IMR-90 (cell line): ENCODE data around the gene ANKRD13D. TPM values are rescaled to one million over a fixed set of nuclear protein-coding genes. Genes with fewer than 3 reads are reported as not detected.

Source experiments
- ATAC-seq: fragments of 200-7000 bp; cut with Tn5 transposase; 2 replicates; pipeline ENCODE4 v1.9.1; 2020; ENCODE audit warnings: low read depth, mild to moderate bottlenecking, moderate library complexity
- BruUV-seq: library from RNA; stranded (reverse); fragments of 400-500 nt; replicated peaks from 2 replicates; lab custom pipeline; 2021; lab: Mats Ljungman, UMichigan
- CTCF ChIA-PET: fragments of 300-600 bp; formaldehyde crosslinking; extraction: SDS; loops from one replicate; lab custom pipeline; 2021; ENCODE audit warnings: antibody characterized with exemption; lab: Yijun Ruan, JAX
- POLR2A ChIA-PET: fragments of 300-600 bp; sonication (Branson Sonifier 250); formaldehyde crosslinking; loops from one replicate; lab custom pipeline; 2022; ENCODE audit warnings: antibody characterized with exemption; ENCODE audit not compliant: unreplicated experiment; lab: Charles Lee
- DNase-seq: peaks from one replicate; pipeline ENCODE4 v3.0.0; 2013
- H2AFZ ChIP-seq: replicated peaks from 2 replicates; pipeline ENCODE3; 2013; ENCODE audit warnings: low read length, mild to moderate bottlenecking; ENCODE audit not compliant: poor library complexity
- H2AK5ac ChIP-seq: 2 replicates; pipeline ENCODE4 v1.6.1; 2013; ENCODE audit warnings: low read depth, low read length, inconsistent platforms
- H2AK9ac ChIP-seq: replicated peaks from 2 replicates; pipeline ENCODE3; 2013; ENCODE audit warnings: mild to moderate bottlenecking, low read depth, low read length, moderate library complexity; ENCODE audit not compliant: poor library complexity
- H2BK120ac ChIP-seq: 2 replicates; pipeline ENCODE4 v1.6.1; 2013; ENCODE audit warnings: low read depth, low read length, inconsistent platforms
- H2BK15ac ChIP-seq: 3 replicates; pipeline ENCODE4 v1.6.1; 2013; ENCODE audit warnings: low read depth, low read length, inconsistent platforms
- H2BK20ac ChIP-seq: 2 replicates; pipeline ENCODE4 v1.6.1; 2013; ENCODE audit warnings: low read depth, mild to moderate bottlenecking, inconsistent platforms, low read length, moderate library complexity
- H2BK5ac ChIP-seq: 2 replicates; pipeline ENCODE4 v1.6.1; 2013; ENCODE audit warnings: mild to moderate bottlenecking, low read depth, low read length, inconsistent platforms; ENCODE audit not compliant: poor library complexity, severe bottlenecking
- H3K14ac ChIP-seq: replicated peaks from 2 replicates; pipeline ENCODE4 v1.6.1; 2013; ENCODE audit warnings: low read depth, low read length, inconsistent platforms
- H3K18ac ChIP-seq: 2 replicates; pipeline ENCODE4 v1.6.1; 2013; ENCODE audit warnings: low read depth, low read length, control low read depth
- H3K23ac ChIP-seq: 2 replicates; pipeline ENCODE4 v1.6.1; 2013; ENCODE audit warnings: low read depth, low read length, inconsistent platforms
- H3K27ac ChIP-seq: 2 replicates; pipeline ENCODE4 v1.5.1; 2013; ENCODE audit warnings: mild to moderate bottlenecking, control low read depth, low read length; ENCODE audit not compliant: insufficient read depth
- H3K27me3 ChIP-seq: 2 replicates; pipeline ENCODE4 v1.6.1; 2013; ENCODE audit warnings: low read length; ENCODE audit not compliant: control insufficient read depth, insufficient read depth
- H3K36me3 ChIP-seq: 2 replicates; pipeline ENCODE4 v1.6.1; 2013; ENCODE audit warnings: low read length, mixed read lengths; ENCODE audit not compliant: control insufficient read depth, insufficient read depth
- H3K4ac ChIP-seq: 2 replicates; pipeline ENCODE4 v1.6.1; 2013; ENCODE audit warnings: low read depth, low read length, inconsistent platforms
- H3K4me1 ChIP-seq: 2 replicates; pipeline ENCODE4 v1.6.1; 2013; ENCODE audit warnings: low read length, mixed read lengths; ENCODE audit not compliant: control insufficient read depth, insufficient read depth
- H3K4me2 ChIP-seq: 2 replicates; pipeline ENCODE4 v1.6.1; 2013; ENCODE audit warnings: low read depth, mild to moderate bottlenecking, control low read depth, low read length, moderate library complexity
- H3K4me3 ChIP-seq: 2 replicates; pipeline ENCODE4 v1.5.1; 2013; ENCODE audit warnings: low read depth, mild to moderate bottlenecking, control low read depth, low read length, moderate library complexity; ENCODE audit not compliant: insufficient read depth
- H3K56ac ChIP-seq: 2 replicates; pipeline ENCODE4 v1.6.1; 2013; ENCODE audit warnings: low read length, inconsistent platforms; ENCODE audit not compliant: insufficient read depth; ENCODE audit errors: extremely low read depth
- H3K79me1 ChIP-seq, 2 experiments: 2 replicates each; pipeline ENCODE4 v1.6.1; 2013; ENCODE audit warnings: low read length in 2 of 2, inconsistent platforms in 1 of 2, low read depth in 1 of 2
- H3K9ac ChIP-seq: 2 replicates; pipeline ENCODE4 v1.6.1; 2013; ENCODE audit warnings: low read depth, low read length, control low read depth
- H3K9me1 ChIP-seq: 2 replicates; pipeline ENCODE4 v1.6.1; 2013; ENCODE audit warnings: low read length, inconsistent platforms; ENCODE audit not compliant: insufficient read depth
- H3K9me3 ChIP-seq: 2 replicates; pipeline ENCODE4 v1.6.1; 2013; ENCODE audit warnings: low read length; ENCODE audit not compliant: control insufficient read depth, insufficient read depth
- H4K20me1 ChIP-seq: 2 replicates; pipeline ENCODE4 v1.6.1; 2013; ENCODE audit warnings: low read length, inconsistent platforms; ENCODE audit not compliant: insufficient read depth
- H4K5ac ChIP-seq: 2 replicates; pipeline ENCODE4 v1.6.1; 2013; ENCODE audit warnings: mild to moderate bottlenecking, low read depth, low read length, control low read depth
- H4K8ac ChIP-seq, 2 experiments: 2 replicates each; pipeline ENCODE4 v1.6.1; 2013; ENCODE audit warnings: low read depth in 2 of 2, low read length in 2 of 2, control low read depth in 1 of 2, inconsistent platforms in 1 of 2
- H4K91ac ChIP-seq: 2 replicates; pipeline ENCODE4 v1.6.1; 2013; ENCODE audit warnings: low read depth, low read length, inconsistent platforms; ENCODE audit not compliant: insufficient read depth
- MAFK ChIP-seq: IDR thresholded peaks from 2 replicates; pipeline ENCODE4 v1.6.1; 2012; ENCODE audit warnings: low read depth, low read length, improper control_type of control experiment
- dilution Hi-C: fragments of 300-500 bp; cut with HindIII; formaldehyde crosslinking; loops from one replicate; pipeline ENCODE4 v1.14.3; 2018; ENCODE audit warnings: low sequenced_read_pairs; ENCODE audit not compliant: unreplicated experiment
- in situ Hi-C: fragments of 300-500 bp; cut with MboI; formaldehyde crosslinking; loops from 3 replicates; pipeline ENCODE4 v1.14.3; 2019; ENCODE audit warnings: low sequenced_read_pairs, inconsistent platforms, mixed read lengths
- intact Hi-C: fragments of 100-400 bp; cut with micrococcal nuclease; formaldehyde crosslinking; loops from 2 replicates; pipeline ENCODE4 v1.10.0; 2022
- polyA plus RNA-seq, 3 experiments: library from polyadenylated mRNA; depleted of rRNA; stranded (reverse); fragments of >200 nt; gene quantifications; 2 replicates each; pipeline ENCODE4 v1.2.3, GENCODE V29; 2012; ENCODE audit warnings: low replicate concordance in 1 of 3
- total RNA-seq: library from RNA; depleted of rRNA; stranded (reverse); fragments of >200 nt; gene quantifications from 2 replicates; pipeline ENCODE4 v1.2.3, GENCODE V29; 2012

Gene ANKRD13D
- total and polyA plus RNA-seq, 2 of the 4 experiments (the other 2 are of a cell fraction): 7.3 to 38.4 TPM

DNA sequence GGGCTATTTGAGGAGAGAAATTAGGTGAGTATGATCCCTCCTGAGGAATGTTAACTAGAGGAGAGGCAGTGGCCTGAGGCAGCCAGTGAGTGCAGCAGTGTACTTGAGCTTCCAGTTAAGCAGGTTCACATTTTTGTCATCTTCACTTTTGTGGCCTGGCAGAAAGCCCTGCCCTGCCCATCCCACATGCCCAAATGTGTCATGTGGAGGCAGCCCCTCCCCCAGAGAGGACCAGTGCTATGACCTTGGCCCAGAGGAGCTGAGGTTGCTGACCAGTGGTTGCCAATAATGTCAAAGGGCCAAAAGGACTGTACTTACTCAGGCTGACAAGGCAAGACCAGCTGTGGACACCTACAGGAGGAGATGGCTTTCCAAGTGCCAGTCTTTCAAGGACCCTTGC lies 40.5 kb upstream of the ANKRD13D start:
- no peaks in the 10 kb centered on the region for H3K27me3 ChIP-seq
- H3K79me1 ChIP-seq: peaks cover 49 to 84% of the 10 kb centered on the region in 2 experiments
- no peak overlapping the region for H4K5ac ChIP-seq
- no peak overlapping the region for H2BK20ac ChIP-seq
- peaks cover 15% of the 10 kb centered on the region; the same call in 1 of the 2 replicates for H3K9me1 ChIP-seq
- no peak overlapping the region for H3K18ac ChIP-seq
- no peak overlapping the region for H3K56ac ChIP-seq
- H3K9me3 ChIP-seq: no peaks in the 10 kb centered on the region
- ChIA-PET CTCF (interaction anchor here (0.6 to 1.2 kb wide), 3 partner anchors 38 to 146 kb away, joined by 3 to 4 read pairs (median 3); no protein-coding TSS in a partner anchor), POLR2A (no interaction called here)
- peaks cover 2% of the 10 kb centered on the region for H3K4me1 ChIP-seq
- H4K8ac ChIP-seq: no peak overlapping the region
- in situ Hi-C loops (no loop called here), dilution Hi-C loops (no loop called here), intact Hi-C loops (no loop called here)
- BruUV-seq: no TSS peak
- H4K91ac ChIP-seq: no peak overlapping the region
- no peak for DNase-seq
- peaks cover 79% of the 10 kb centered on the region for H3K36me3 ChIP-seq
- H2BK5ac ChIP-seq: no peak overlapping the region
- no peak overlapping the region for H2AK5ac ChIP-seq
- no peak for TF ChIP-seq MAFK
- H2BK15ac ChIP-seq: no peak overlapping the region
- no peak overlapping the region for H3K9ac ChIP-seq
- H3K27ac ChIP-seq: no peak overlapping the region; the same call in 1 of the 2 replicates
- H2BK120ac ChIP-seq: no peak overlapping the region
- H3K4me2 ChIP-seq: no peak overlapping the region
- peak; percentile 35 for ATAC-seq
- no peak overlapping the region for H3K14ac ChIP-seq
- no peak overlapping the region for H2AFZ ChIP-seq
- no peak overlapping the region for H3K4me3 ChIP-seq
- peaks cover 20% of the 10 kb centered on the region; the same call in 1 of the 2 replicates for H4K20me1 ChIP-seq
- no peak overlapping the region for H2AK9ac ChIP-seq
- H3K4ac ChIP-seq: no peak overlapping the region
- no peak overlapping the region for H3K23ac ChIP-seq
